ENCODE data around the gene SGCA.
A peak's percentile ranks its signal among the peaks of the same experiment; 100 is the strongest.

Gene SGCA

GRCh38 chr17:50162466-50163254, 3.1 kb upstream of the SGCA start:
- Mint-ChIP-seq H3K27me3 (ENCODE audit: low read depth) (peaks cover 9% of the 10 kb centered on the region), H3K9me3 (peaks cover 5% of the 10 kb centered on the region), H3K27ac (peak overlapping the region; percentile 96), H3K4me1 (ENCODE audit: low read depth) (peaks cover 38% of the 10 kb centered on the region), H3K4me3 (peak overlapping the region; percentile 75), H3K36me3 (ENCODE audit: low read depth) (peaks cover 1% of the 10 kb centered on the region)
- no peak for DNase-seq (ENCODE audit: low spot score)

GRCh38 chr17:50163843-50164696, 1.7 kb upstream of the SGCA start:
- no peak overlapping the region for H3K4me3 Mint-ChIP-seq
- DNase-seq (ENCODE audit: low spot score), result no peak
- peaks cover 35% of the 10 kb centered on the region for H3K4me1 Mint-ChIP-seq (ENCODE audit: low read depth)
- H3K36me3 Mint-ChIP-seq (ENCODE audit: low read depth), result peaks cover 1% of the 10 kb centered on the region
- H3K27ac Mint-ChIP-seq, result no peak overlapping the region
- H3K27me3 Mint-ChIP-seq (ENCODE audit: low read depth), result peaks cover 9% of the 10 kb centered on the region
- peaks cover 5% of the 10 kb centered on the region for H3K9me3 Mint-ChIP-seq

GRCh38 chr17:50164697-50164988, 1.2 kb upstream of the SGCA start:
- Mint-ChIP-seq H3K36me3 (ENCODE audit: low read depth) (peaks cover 1% of the 10 kb centered on the region), H3K27me3 (ENCODE audit: low read depth) (peaks cover 6% of the 10 kb centered on the region), H3K9me3 (peaks cover 5% of the 10 kb centered on the region), H3K4me3 (no peak overlapping the region), H3K27ac (no peak overlapping the region), H3K4me1 (ENCODE audit: low read depth) (peaks cover 36% of the 10 kb centered on the region)
- DNase-seq (ENCODE audit: low spot score), result no peak

GRCh38 chr17:50165066-50165465, 739 bp upstream of the SGCA start:
- no peak for DNase-seq (ENCODE audit: low spot score)
- Mint-ChIP-seq H3K36me3 (ENCODE audit: low read depth) (peaks cover 1% of the 10 kb centered on the region), H3K27ac (peak overlapping the region; percentile 38), H3K9me3 (peaks cover 5% of the 10 kb centered on the region), H3K27me3 (ENCODE audit: low read depth) (peaks cover 2% of the 10 kb centered on the region), H3K4me1 (ENCODE audit: low read depth) (peaks cover 34% of the 10 kb centered on the region), H3K4me3 (no peak overlapping the region)

DNA sequence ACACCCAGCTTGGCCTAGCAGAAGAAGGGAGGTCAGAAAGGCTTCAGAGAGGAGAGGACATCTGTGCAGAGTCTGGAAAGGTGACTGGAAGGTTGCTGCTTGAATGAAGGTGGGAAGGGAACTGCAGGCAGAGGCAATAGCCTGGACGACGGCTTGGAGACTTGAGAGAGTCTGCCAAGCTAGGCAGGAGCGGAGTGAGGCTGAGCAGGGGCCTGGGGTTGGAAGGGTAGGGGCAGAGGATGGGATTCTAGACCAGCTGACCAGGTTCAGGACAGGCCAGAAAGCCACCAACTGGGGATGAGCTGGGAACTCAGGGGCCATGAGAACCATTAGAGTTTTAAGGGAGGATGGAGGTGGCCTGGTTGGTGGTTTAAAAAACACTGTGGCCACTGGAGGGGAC, 339 bp upstream of the SGCA start:
- H3K27ac Mint-ChIP-seq, result peak overlapping the region; percentile 38
- H3K36me3 Mint-ChIP-seq (ENCODE audit: low read depth), result peaks cover 1% of the 10 kb centered on the region
- H3K4me1 Mint-ChIP-seq (ENCODE audit: low read depth), result peaks cover 32% of the 10 kb centered on the region
- H3K9me3 Mint-ChIP-seq, result peaks cover 5% of the 10 kb centered on the region
- H3K27me3 Mint-ChIP-seq (ENCODE audit: low read depth), result no peaks in the 10 kb centered on the region
- no peak for DNase-seq (ENCODE audit: low spot score)
- H3K4me3 Mint-ChIP-seq, result no peak overlapping the region

DNA sequence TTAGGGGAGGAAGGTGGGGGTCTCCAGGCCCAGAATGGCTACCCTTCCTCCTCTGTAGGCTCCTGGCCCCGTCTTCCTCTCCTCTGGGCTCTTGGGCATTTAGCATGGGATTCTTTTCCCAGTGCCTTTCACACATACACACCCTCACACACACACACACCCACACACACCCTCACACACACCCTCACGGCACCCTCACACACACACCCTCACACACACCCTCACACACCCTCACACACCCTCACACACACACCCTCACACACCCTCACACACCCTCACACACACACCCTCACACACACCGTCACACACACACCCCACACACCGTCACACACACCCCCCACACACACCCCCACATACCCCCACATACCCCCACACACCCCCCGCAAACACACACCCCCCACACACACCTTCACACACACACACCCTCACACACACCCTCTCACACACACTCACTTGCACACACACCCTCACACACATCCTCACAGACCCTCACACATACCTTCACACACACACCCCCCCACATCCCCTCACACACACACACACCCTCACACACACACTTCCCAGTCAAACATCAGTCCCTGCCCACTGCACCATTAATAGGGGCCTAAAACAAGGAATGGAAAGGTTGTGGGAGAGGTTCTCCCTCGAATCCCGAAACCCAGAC, 845 bp downstream of the SGCA start:
- Mint-ChIP-seq H3K9me3 (peaks cover 5% of the 10 kb centered on the region), H3K36me3 (ENCODE audit: low read depth) (peaks cover 1% of the 10 kb centered on the region), H3K4me3 (no peak overlapping the region), H3K27me3 (ENCODE audit: low read depth) (no peaks in the 10 kb centered on the region), H3K27ac (no peak overlapping the region), H3K4me1 (ENCODE audit: low read depth) (peaks cover 29% of the 10 kb centered on the region)
- no peak for DNase-seq (ENCODE audit: low spot score)

- Mint-ChIP-seq H3K27ac (no peak overlapping the region), H3K4me1 (ENCODE audit: low read depth) (peaks cover 22% of the 10 kb centered on the region), H3K9me3 (peaks cover 4% of the 10 kb centered on the region), H3K27me3 (ENCODE audit: low read depth) (no peaks in the 10 kb centered on the region), H3K36me3 (ENCODE audit: low read depth) (no peaks in the 10 kb centered on the region), H3K4me3 (no peak overlapping the region)
- DNase-seq (ENCODE audit: low spot score), result no peak
These were observed 1.6 kb downstream of the SGCA start for GRCh38 chr17:50167371-50167770.

DNA sequence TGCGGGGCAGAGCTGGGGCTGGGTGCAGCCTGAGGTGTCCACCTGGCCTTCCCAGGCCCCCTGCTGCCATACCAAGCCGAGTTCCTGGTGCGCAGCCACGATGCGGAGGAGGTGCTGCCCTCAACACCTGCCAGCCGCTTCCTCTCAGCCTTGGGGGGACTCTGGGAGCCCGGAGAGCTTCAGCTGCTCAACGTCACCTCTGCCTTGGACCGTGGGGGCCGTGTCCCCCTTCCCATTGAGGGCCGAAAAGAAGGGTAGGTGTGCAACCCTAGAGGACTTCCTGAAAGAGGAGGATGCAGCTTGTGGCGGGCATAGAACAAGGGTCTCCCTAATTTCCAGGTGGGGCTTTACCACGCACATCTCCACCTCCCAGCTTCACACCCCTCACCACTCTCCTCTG, 2.5 kb downstream of the SGCA start:
- Mint-ChIP-seq H3K4me3 (no peak overlapping the region), H3K36me3 (ENCODE audit: low read depth) (no peaks in the 10 kb centered on the region), H3K27ac (peak overlapping the region; percentile 70), H3K9me3 (no peaks in the 10 kb centered on the region), H3K4me1 (ENCODE audit: low read depth) (peaks cover 19% of the 10 kb centered on the region), H3K27me3 (ENCODE audit: low read depth) (no peaks in the 10 kb centered on the region)
- no peak for DNase-seq (ENCODE audit: low spot score)

GRCh38 chr17:50169121-50169764, 3.4 kb downstream of the SGCA start:
- Mint-ChIP-seq H3K4me3 (peak overlapping the region; percentile 65), H3K27me3 (ENCODE audit: low read depth) (no peaks in the 10 kb centered on the region), H3K27ac (peak overlapping the region; percentile 70), H3K4me1 (ENCODE audit: low read depth) (peaks cover 15% of the 10 kb centered on the region), H3K36me3 (ENCODE audit: low read depth) (no peaks in the 10 kb centered on the region), H3K9me3 (no peaks in the 10 kb centered on the region)
- DNase-seq (ENCODE audit: low spot score), result peak; percentile 60

DNA sequence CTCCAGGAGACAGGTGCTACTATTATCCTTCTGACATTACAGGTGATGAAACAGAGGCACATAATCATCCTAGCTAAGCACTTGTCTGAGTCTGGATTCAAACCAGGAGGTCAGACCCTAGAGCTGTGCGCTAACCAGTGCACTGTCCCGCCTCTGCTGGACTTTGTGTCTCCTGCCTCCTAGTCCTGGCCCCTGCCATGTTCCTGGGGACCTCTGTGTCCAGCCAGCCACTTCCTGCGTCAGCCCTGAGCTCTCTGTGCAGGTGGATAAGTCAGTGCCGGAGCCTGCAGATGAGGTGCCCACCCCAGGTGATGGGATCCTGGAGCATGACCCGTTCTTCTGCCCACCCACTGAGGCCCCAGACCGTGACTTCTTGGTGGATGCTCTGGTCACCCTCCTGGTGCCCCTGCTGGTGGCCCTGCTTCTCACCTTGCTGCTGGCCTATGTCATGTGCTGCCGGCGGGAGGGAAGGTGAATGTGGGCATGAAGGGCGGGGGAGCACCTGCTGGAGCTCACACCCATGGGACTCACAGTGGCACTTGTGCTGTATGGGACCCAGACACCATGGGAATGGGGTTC, 4.2 kb downstream of the SGCA start:
- H3K4me3 Mint-ChIP-seq, result no peak overlapping the region
- no peak overlapping the region for H3K27ac Mint-ChIP-seq
- H3K27me3 Mint-ChIP-seq (ENCODE audit: low read depth), result no peaks in the 10 kb centered on the region
- H3K4me1 Mint-ChIP-seq (ENCODE audit: low read depth), result peaks cover 15% of the 10 kb centered on the region
- no peaks in the 10 kb centered on the region for H3K9me3 Mint-ChIP-seq
- H3K36me3 Mint-ChIP-seq (ENCODE audit: low read depth), result no peaks in the 10 kb centered on the region
- DNase-seq (ENCODE audit: low spot score), result no peak

- H3K27ac Mint-ChIP-seq, result no peak overlapping the region
- H3K9me3 Mint-ChIP-seq, result no peaks in the 10 kb centered on the region
- no peaks in the 10 kb centered on the region for H3K27me3 Mint-ChIP-seq (ENCODE audit: low read depth)
- H3K4me3 Mint-ChIP-seq, result no peak overlapping the region
- no peaks in the 10 kb centered on the region for H3K36me3 Mint-ChIP-seq (ENCODE audit: low read depth)
- peaks cover 15% of the 10 kb centered on the region for H3K4me1 Mint-ChIP-seq (ENCODE audit: low read depth)
- no peak for DNase-seq (ENCODE audit: low spot score)
These were observed 5.0 kb downstream of the SGCA start for GRCh38 chr17:50170662-50171370.

DNA sequence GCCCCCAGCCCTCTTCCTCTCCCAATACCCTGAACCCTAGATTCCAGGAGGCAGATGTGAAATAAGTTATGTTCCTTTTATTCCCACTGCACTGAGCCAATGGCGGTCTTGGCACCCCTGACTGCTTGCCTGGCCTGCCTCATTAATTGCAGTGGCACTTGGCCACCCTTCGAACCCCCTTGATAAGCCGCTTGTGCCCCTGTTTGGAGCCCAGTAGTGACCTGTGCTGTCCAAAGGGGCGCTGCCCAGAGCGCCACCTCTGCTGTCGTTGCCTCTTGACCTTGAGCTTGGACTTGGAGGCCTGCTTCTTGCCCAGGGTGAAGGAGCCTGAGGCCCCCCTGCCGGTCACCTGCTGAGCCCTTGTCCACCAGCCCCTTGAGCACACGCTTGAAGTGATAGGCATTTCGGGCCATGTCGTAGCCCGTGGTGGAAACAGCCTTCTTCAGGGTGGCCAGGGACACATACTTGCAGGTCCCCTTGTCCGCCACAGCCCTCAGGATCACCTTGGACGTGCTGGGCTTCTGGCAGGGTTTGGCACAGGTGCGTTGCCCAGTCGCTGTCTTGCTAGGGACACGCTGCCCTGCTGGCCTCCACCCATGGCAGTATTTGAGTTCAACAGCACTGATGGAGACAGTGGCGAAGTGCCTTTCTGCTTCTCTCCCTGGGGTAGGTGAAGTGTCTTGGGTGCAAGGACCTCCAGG, 5.7 kb downstream of the SGCA start:
- Mint-ChIP-seq H3K4me1 (ENCODE audit: low read depth) (peaks cover 15% of the 10 kb centered on the region), H3K36me3 (ENCODE audit: low read depth) (no peaks in the 10 kb centered on the region), H3K27me3 (ENCODE audit: low read depth) (no peaks in the 10 kb centered on the region), H3K9me3 (no peaks in the 10 kb centered on the region), H3K4me3 (no peak overlapping the region), H3K27ac (no peak overlapping the region)
- no peak for DNase-seq (ENCODE audit: low spot score)

DNA sequence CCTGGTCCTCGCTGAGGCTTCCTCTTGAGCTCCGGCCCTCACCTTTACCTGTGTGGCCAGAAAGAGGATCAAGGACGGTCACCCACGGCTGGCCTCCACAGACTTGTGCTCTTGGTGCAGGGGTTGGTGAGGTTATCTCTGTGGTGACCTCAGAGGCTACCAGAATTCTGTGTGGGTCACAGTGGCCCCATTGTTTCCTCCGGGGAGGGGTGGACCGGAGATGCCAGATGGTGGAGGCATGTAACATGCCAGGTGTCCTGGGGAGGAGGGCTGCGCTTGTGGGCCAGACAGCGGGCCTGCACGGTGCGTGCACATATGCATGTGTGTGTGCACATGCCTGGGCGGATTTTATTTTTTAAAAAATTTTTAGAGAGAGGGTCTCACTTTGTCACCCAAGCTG, 6.3 kb downstream of the SGCA start:
- Mint-ChIP-seq H3K4me3 (no peak overlapping the region), H3K9me3 (no peaks in the 10 kb centered on the region), H3K36me3 (ENCODE audit: low read depth) (no peaks in the 10 kb centered on the region), H3K27ac (no peak overlapping the region), H3K4me1 (ENCODE audit: low read depth) (peaks cover 15% of the 10 kb centered on the region), H3K27me3 (ENCODE audit: low read depth) (no peaks in the 10 kb centered on the region)
- DNase-seq (ENCODE audit: low spot score), result no peak

All from T-helper 2 cell treated with Interferon-gamma antibody and Interleukin-4, amounts not matched to agents 5 μg/mL and 100 μg/mL, for 36 hours (primary cell).